ENCODE results near the gene SSTR4.

Gene SSTR4

DNA sequence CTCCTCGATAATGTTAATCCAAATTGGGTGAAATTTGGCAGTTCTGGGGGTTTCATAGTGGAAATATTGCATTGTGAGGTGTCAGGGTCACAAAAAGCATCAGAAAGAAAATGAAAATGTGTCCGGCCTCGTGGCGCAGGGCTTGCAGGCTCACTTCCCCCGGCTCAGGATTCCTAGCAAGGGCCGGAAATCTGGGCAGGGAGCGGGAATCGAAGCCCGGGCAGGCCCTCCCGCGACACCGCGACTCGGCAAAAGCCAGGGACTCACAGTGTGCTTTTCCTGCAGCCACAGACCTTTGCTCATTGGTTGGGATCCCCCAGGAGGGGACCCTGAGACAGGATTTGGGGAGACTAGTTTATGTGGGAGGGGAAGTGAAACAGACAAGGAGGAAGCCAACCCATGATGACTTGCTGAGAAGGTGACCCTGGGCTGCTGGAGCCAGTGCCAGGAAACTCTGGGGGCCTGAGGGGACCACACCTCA is 51.9 kb downstream of the SSTR4 start:
- DNase-seq (ENCODE audit: low read depth in 2 of 2), result no peak

DNA sequence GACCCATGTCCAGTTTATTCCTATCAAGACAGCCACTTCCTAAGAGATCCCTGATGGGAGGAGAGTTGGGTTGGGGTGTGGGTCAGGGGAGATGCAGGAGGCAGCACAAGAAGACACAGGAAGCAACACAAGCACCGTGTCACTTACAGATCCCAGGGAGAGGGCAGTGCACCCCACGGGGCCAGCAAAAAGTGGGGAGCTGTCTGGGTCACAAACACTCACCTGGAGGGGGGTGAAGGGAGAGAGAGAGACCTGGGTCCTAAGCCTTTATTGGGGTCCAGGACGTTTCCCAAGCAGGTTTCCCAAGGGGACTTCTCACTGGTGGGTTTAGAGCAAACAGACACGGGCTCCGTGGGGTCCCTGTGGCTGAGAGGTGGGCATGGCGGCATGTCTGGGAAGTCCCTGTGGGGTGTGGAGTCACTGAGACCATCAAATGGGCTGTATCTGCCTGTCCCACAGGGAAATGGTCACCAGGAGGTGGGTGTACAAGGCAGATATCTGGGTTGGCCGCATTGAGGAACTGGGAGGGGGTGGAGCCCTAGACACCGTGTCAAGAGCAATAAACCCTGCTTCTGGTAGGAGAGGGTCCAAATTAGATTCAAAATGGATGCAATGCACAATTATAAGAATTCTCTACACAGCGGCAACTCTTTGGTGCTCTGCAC is 52.6 kb downstream of the SSTR4 start:
- DNase-seq (ENCODE audit: low read depth in 2 of 2), result no peak

Data from stimulated activated CD8-positive, alpha-beta memory T cell treated with anti-CD3 and anti-CD28 coated beads, Interleukin-7, amount 100 ng/mL, for 4 hours (primary cell).